ENCODE measurements around the gene TGFBRAP1.

GRCh38 chr2:105320651-105321215 lies 8.8 kb downstream of the TGFBRAP1 start:
- TF ChIP-seq CTCF (IDR thresholded peaks at IDR 0.05; ENCODE audit: low read length): no peak
- TF ChIP-seq EZH2 (optimal IDR thresholded peaks at IDR 0.05; ENCODE audit: low read depth, low read length): no peak
